MCF 10A (cell line): ENCODE results near the gene MROH9. TPM values are rescaled to one million over a fixed set of nuclear protein-coding genes. Genes with fewer than 3 reads are reported as not detected.

Experiments used
- BruUV-seq: library from RNA; stranded (reverse); fragments of 400-500 nt; replicated peaks from 2 replicates; lab custom pipeline; 2021; lab: Mats Ljungman, UMichigan
- CTCF ChIA-PET: fragments of 300-600 bp; sonication (Branson Sonifier 250); formaldehyde crosslinking; extraction: SDS; loops from one replicate; lab custom pipeline; 2021; ENCODE audit warnings: antibody characterized with exemption, inconsistent platforms; lab: Yijun Ruan, JAX
- POLR2A ChIA-PET: fragments of 300-600, 350-650 bp; sonication (Branson Sonifier 250); formaldehyde crosslinking; extraction: SDS; loops from one replicate; lab custom pipeline; 2020; ENCODE audit warnings: antibody characterized with exemption, inconsistent platforms; lab: Yijun Ruan, JAX
- DNase-seq: peaks from one replicate; pipeline ENCODE4 v3.0.0-alpha.2; 2018; ENCODE audit not compliant: unreplicated experiment
- H3K27ac Mint-ChIP-seq: one replicate; pipeline ENCODE4 v1.8.0; 2022; ENCODE audit warnings: mild to moderate bottlenecking, low read depth, mixed read lengths; ENCODE audit not compliant: unreplicated experiment
- H3K27me3 Mint-ChIP-seq: one replicate; pipeline ENCODE4 v1.8.0; 2022; ENCODE audit warnings: mixed read lengths; ENCODE audit not compliant: insufficient read depth, unreplicated experiment
- H3K36me3 Mint-ChIP-seq: one replicate; pipeline ENCODE4 v1.8.0; 2022; ENCODE audit warnings: mild to moderate bottlenecking, moderate library complexity, mixed read lengths; ENCODE audit not compliant: insufficient read depth, unreplicated experiment
- H3K4me1 Mint-ChIP-seq: one replicate; pipeline ENCODE4 v1.8.0; 2022; ENCODE audit warnings: mixed read lengths; ENCODE audit not compliant: insufficient read depth, unreplicated experiment
- H3K4me3 Mint-ChIP-seq: one replicate; pipeline ENCODE4 v1.8.0; 2022; ENCODE audit warnings: mild to moderate bottlenecking, moderate library complexity, mixed read lengths; ENCODE audit not compliant: unreplicated experiment
- H3K9me3 Mint-ChIP-seq: one replicate; pipeline ENCODE4 v1.8.0; 2022; ENCODE audit warnings: mixed read lengths; ENCODE audit not compliant: unreplicated experiment
- CTCF ChIP-seq: fragments of 200-600 bp; IDR thresholded peaks from one replicate; pipeline ENCODE4 v1.8.0; 2022; ENCODE audit warnings: antibody characterized with exemption, mild to moderate bottlenecking; ENCODE audit not compliant: unreplicated experiment
- intact Hi-C: fragments of 100-400 bp; cut with micrococcal nuclease; formaldehyde crosslinking; loops from 2 replicates; pipeline ENCODE4 v1.14.1; 2022
- total RNA-seq: library from RNA; stranded (reverse); gene quantifications from 2 replicates; pipeline ENCODE4 v1.2.3, GENCODE V29; 2022

Gene MROH9
- total RNA-seq, 1 experiment from 2014 or later: not detected

- Mint-ChIP-seq H3K27me3 (no peaks in the 10 kb centered on the region), H3K4me3 (no peak overlapping the region), H3K27ac (no peak overlapping the region), H3K9me3 (no peaks in the 10 kb centered on the region), H3K4me1 (no peaks in the 10 kb centered on the region), H3K36me3 (no peaks in the 10 kb centered on the region)
- DNase-seq: no peak
- POLR2A ChIA-PET: interaction anchor here (0.6 kb wide), 1 partner anchor 307 kb away, joined by 3 read pairs; no protein-coding TSS in a partner anchor
- intact Hi-C loops: no loop called here
- BruUV-seq: no TSS peak
- CTCF ChIA-PET: no interaction called here
- TF ChIP-seq CTCF: no peak
These were observed 57.8 kb downstream of the MROH9 start for GRCh38 chr1:170993151-170993550.

- Mint-ChIP-seq H3K27me3 (no peaks in the 10 kb centered on the region), H3K9me3 (no peaks in the 10 kb centered on the region), H3K4me1 (no peaks in the 10 kb centered on the region), H3K4me3 (no peak overlapping the region), H3K36me3 (no peaks in the 10 kb centered on the region), H3K27ac (no peak overlapping the region)
- DNase-seq: no peak
- intact Hi-C loops: no loop called here
- no TSS peak for BruUV-seq
- no peak for TF ChIP-seq CTCF
- CTCF ChIA-PET: interaction anchor here (0.7 kb wide), 1 partner anchor 59 kb away, joined by 3 read pairs; no protein-coding TSS in a partner anchor
- POLR2A ChIA-PET: interaction anchor here (0.6 kb wide), 1 partner anchor 307 kb away, joined by 3 read pairs; no protein-coding TSS in a partner anchor
These were observed 58.4 kb downstream of the MROH9 start for GRCh38 chr1:170993717-170994116.

- Mint-ChIP-seq H3K27me3 (no peaks in the 10 kb centered on the region), H3K9me3 (peaks cover 7% of the 10 kb centered on the region), H3K36me3 (no peaks in the 10 kb centered on the region), H3K4me1 (no peaks in the 10 kb centered on the region), H3K27ac (no peak overlapping the region), H3K4me3 (no peak overlapping the region)
- ChIA-PET POLR2A (no interaction called here), CTCF (interaction anchor here (0.6 to 0.7 kb wide), 2 partner anchors 13 to 141 kb away, joined by 3 read pairs; no protein-coding TSS in a partner anchor)
- no peak for DNase-seq
- BruUV-seq: no TSS peak
- TF ChIP-seq CTCF: no peak
- intact Hi-C loops: no loop called here
These were observed 79.5 kb downstream of the MROH9 start for GRCh38 chr1:171014880-171015279.

GRCh38 chr1:171017426-171017825 is 82.1 kb downstream of the MROH9 start:
- Mint-ChIP-seq H3K36me3 (no peaks in the 10 kb centered on the region), H3K9me3 (peaks cover 7% of the 10 kb centered on the region), H3K27ac (no peak overlapping the region), H3K4me3 (no peak overlapping the region), H3K4me1 (no peaks in the 10 kb centered on the region), H3K27me3 (no peaks in the 10 kb centered on the region)
- DNase-seq: no peak
- TF ChIP-seq CTCF: no peak
- no TSS peak for BruUV-seq
- intact Hi-C loops: no loop called here
- CTCF ChIA-PET: no interaction called here
- POLR2A ChIA-PET: no interaction called here
